ENCODE measurements around the gene RPP25L. TPM values are rescaled to one million over a fixed set of nuclear protein-coding genes. Genes with fewer than 3 reads are reported as not detected.
A peak's percentile ranks its signal among the peaks of the same experiment; 100 is the strongest.

Gene RPP25L
- polyA plus RNA-seq, 3 donors: 20.1 to 42.3 (median 39.4) TPM

GRCh38 chr9:34634551-34635248 lies 22.8 kb upstream of the RPP25L start:
- Histone ChIP-seq H3K4me1 (ENCODE audit: control insufficient read depth in 1 of 2, insufficient read depth in 2 of 2, low read length in 2 of 2) (peaks cover 21 to 27% of the 10 kb centered on the region in 2 donors), H3K4me3 (replicated peaks in 1 of 3; ENCODE audit: low read depth in 2 of 3, low read length in 3 of 3) (no peak overlapping the region), H3K4me2 (replicated peaks; ENCODE audit: extremely low read depth, low read length, poor library complexity, severe bottlenecking) (no peak overlapping the region), H3K27ac (ENCODE audit: low read depth in 1 of 2, low read length in 2 of 2) (no peak overlapping the region), H3K9ac (ENCODE audit: insufficient read depth, low read length, poor library complexity, severe bottlenecking) (no peak overlapping the region), H3K9me3 (replicated peaks in 1 of 2; ENCODE audit: control insufficient read depth in 1 of 2, insufficient read depth in 1 of 2, low read length in 2 of 2) (peaks cover 0 to 1% of the 10 kb centered on the region in 2 donors), H3K36me3 (replicated peaks in 1 of 2; ENCODE audit: control insufficient read depth in 1 of 2, insufficient read depth in 2 of 2, low read length in 2 of 2) (peaks cover 0 to 13% of the 10 kb centered on the region in 2 donors), H3K79me2 (ENCODE audit: insufficient read depth, low read length) (peaks cover 15% of the 10 kb centered on the region), H3K27me3 (ENCODE audit: control insufficient read depth in 2 of 2, insufficient read depth in 2 of 2, low read length in 2 of 2) (peaks cover 13 to 28% of the 10 kb centered on the region in 2 donors), H4K20me1 (ENCODE audit: insufficient read depth, low read length) (no peaks in the 10 kb centered on the region), H2AFZ (ENCODE audit: insufficient read depth, low read depth, low read length, poor library complexity, severe bottlenecking) (no peak overlapping the region)
- WGBS (ENCODE audit: insufficient coverage): 83% methylated on average over 1 of the region's 3 CpGs
- H3K27me3 Mint-ChIP-seq (ENCODE audit: low read depth in 3 of 3): peaks cover 22 to 33% (median 32%) of the 10 kb centered on the region in 3 donors
- H3K4me1 Mint-ChIP-seq: peaks cover 28% of the 10 kb centered on the region
- H3K9me3 Mint-ChIP-seq: peaks cover 0 to 9% (median 0%) of the 10 kb centered on the region in 7 donors
- H3K27ac Mint-ChIP-seq: no peak overlapping the region
- DNase-seq: no peak
- H3K4me3 Mint-ChIP-seq: no peak overlapping the region
- TF ChIP-seq CTCF (IDR thresholded peaks at IDR 0.05): no peak
- peaks cover 10 to 14% of the 10 kb centered on the region in 2 donors for H3K36me3 Mint-ChIP-seq
- intact Hi-C loops (cut with micrococcal nuclease): loop anchor here (1.0 to 5.0 kb wide), 2 partner anchors 22 to 32 kb away; partner anchors contain the start of gene RPP25L (in 1 of the 2)

- no peaks in the 10 kb centered on the region for H4K20me1 ChIP-seq (ENCODE audit: insufficient read depth, low read length)
- Mint-ChIP-seq H3K36me3 (peaks cover 10 to 17% of the 10 kb centered on the region in 2 donors), H3K9me3 (peaks cover 0 to 10% (median 0%) of the 10 kb centered on the region in 7 donors), H3K4me3 (peak overlapping the region in 1 of 2 donors; percentile 48), H3K4me1 (peaks cover 34% of the 10 kb centered on the region), H3K27ac (no peak overlapping the region), H3K27me3 (ENCODE audit: low read depth in 3 of 3) (peaks cover 29 to 40% (median 39%) of the 10 kb centered on the region in 3 donors)
- intact Hi-C loops (cut with micrococcal nuclease): loop anchor here in 1 of 2 donors (1.0 kb wide), 1 partner anchor 22 kb away; the partner anchor contains the start of gene RPP25L
- no peak overlapping the region for H3K4me3 ChIP-seq (replicated peaks in 1 of 3; ENCODE audit: low read depth in 2 of 3, low read length in 3 of 3)
- 0% methylated on average over 1 of the region's 3 CpGs for WGBS (ENCODE audit: insufficient coverage)
- no peak overlapping the region for H3K4me2 ChIP-seq (replicated peaks; ENCODE audit: extremely low read depth, low read length, poor library complexity, severe bottlenecking)
- peak; percentile 90 for TF ChIP-seq CTCF (IDR thresholded peaks at IDR 0.05)
- peak; percentile 57 to 70 (median 67) for DNase-seq
- H3K79me2 ChIP-seq (ENCODE audit: insufficient read depth, low read length): peaks cover 15% of the 10 kb centered on the region
- H3K9me3 ChIP-seq (replicated peaks in 1 of 2; ENCODE audit: control insufficient read depth in 1 of 2, insufficient read depth in 1 of 2, low read length in 2 of 2): peaks cover 0 to 8% of the 10 kb centered on the region in 2 donors
- peaks cover 19 to 35% of the 10 kb centered on the region in 2 donors for H3K27me3 ChIP-seq (ENCODE audit: control insufficient read depth in 2 of 2, insufficient read depth in 2 of 2, low read length in 2 of 2)
- peaks cover 0 to 13% of the 10 kb centered on the region in 2 donors for H3K36me3 ChIP-seq (replicated peaks in 1 of 2; ENCODE audit: control insufficient read depth in 1 of 2, insufficient read depth in 2 of 2, low read length in 2 of 2)
- no peak overlapping the region for H3K9ac ChIP-seq (ENCODE audit: insufficient read depth, low read length, poor library complexity, severe bottlenecking)
- no peak overlapping the region for H3K27ac ChIP-seq (ENCODE audit: low read depth in 1 of 2, low read length in 2 of 2)
- H3K4me1 ChIP-seq (ENCODE audit: control insufficient read depth in 1 of 2, insufficient read depth in 2 of 2, low read length in 2 of 2): peaks cover 21 to 30% of the 10 kb centered on the region in 2 donors
- H2AFZ ChIP-seq (ENCODE audit: insufficient read depth, low read depth, low read length, poor library complexity, severe bottlenecking): no peak overlapping the region
Observed at GRCh38 chr9:34633851-34634550, 22.1 kb upstream of the RPP25L start.
